ENCODE results near the gene DOCK3. TPM values are rescaled to one million over a fixed set of nuclear protein-coding genes. Genes with fewer than 3 reads are reported as not detected.
"Not testable (repeated sequence)": the region's sequence is repeated elsewhere in the genome, so short reads cannot be mapped to it uniquely, and the experiment has no call there.

Gene DOCK3
- total RNA-seq, 1 experiment from 2014 or later, result 0.14 TPM

DNA sequence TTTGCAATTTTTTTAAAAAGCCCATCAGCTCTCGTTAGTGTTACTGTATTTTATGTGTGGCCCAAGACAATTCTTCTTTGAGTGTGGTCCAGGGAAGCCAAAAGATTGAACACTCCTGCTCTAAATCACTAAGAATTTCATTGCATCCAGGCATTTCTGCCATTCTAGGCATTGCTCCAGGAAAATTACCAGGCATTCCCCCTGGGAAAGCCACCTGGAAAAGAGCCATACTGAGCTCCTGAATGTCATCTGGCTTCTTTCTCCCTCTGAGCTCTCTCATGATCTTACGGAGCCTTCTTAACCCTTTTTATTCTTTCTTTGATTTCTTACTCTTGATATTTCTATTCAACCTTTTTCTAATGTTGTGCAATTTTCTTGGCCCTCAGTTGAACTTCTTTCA is 202.2 kb downstream of the DOCK3 start:
- DNase-seq (ENCODE audit: unreplicated experiment), result no peak
- H3K9me3 Mint-ChIP-seq (ENCODE audit: unreplicated experiment), result peaks cover 3% of the 10 kb centered on the region
- POLR2A ChIA-PET, result no interaction called here
- intact Hi-C loops (cut with micrococcal nuclease), result no loop called here
- peaks cover 20% of the 10 kb centered on the region for H3K27me3 Mint-ChIP-seq (ENCODE audit: insufficient read depth, unreplicated experiment)
- CTCF ChIA-PET, result no interaction called here
- H3K4me1 Mint-ChIP-seq (ENCODE audit: insufficient read depth, unreplicated experiment), result no peaks in the 10 kb centered on the region
- TF ChIP-seq, protein P1, sequence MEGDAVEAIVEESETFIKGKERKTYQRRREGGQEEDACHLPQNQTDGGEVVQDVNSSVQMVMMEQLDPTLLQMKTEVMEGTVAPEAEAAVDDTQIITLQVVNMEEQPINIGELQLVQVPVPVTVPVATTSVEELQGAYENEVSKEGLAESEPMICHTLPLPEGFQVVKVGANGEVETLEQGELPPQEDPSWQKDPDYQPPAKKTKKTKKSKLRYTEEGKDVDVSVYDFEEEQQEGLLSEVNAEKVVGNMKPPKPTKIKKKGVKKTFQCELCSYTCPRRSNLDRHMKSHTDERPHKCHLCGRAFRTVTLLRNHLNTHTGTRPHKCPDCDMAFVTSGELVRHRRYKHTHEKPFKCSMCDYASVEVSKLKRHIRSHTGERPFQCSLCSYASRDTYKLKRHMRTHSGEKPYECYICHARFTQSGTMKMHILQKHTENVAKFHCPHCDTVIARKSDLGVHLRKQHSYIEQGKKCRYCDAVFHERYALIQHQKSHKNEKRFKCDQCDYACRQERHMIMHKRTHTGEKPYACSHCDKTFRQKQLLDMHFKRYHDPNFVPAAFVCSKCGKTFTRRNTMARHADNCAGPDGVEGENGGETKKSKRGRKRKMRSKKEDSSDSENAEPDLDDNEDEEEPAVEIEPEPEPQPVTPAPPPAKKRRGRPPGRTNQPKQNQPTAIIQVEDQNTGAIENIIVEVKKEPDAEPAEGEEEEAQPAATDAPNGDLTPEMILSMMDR (IDR thresholded peaks at IDR 0.05; ENCODE audit: unreplicated experiment), result no peak
- BruUV-seq (replicated peaks), result no TSS peak
- H3K4me3 Mint-ChIP-seq (ENCODE audit: unreplicated experiment), result no peak overlapping the region
- H3K27ac Mint-ChIP-seq (ENCODE audit: low read depth, unreplicated experiment), result no peak overlapping the region
- no peaks in the 10 kb centered on the region for H3K36me3 Mint-ChIP-seq (ENCODE audit: insufficient read depth, unreplicated experiment)

GRCh38 chr3:50882733-50883132 is 208.0 kb downstream of the DOCK3 start:
- CTCF ChIA-PET; DNase-seq (ENCODE audit: unreplicated experiment); H3K4me1 Mint-ChIP-seq (ENCODE audit: insufficient read depth, unreplicated experiment); H3K4me3 Mint-ChIP-seq (ENCODE audit: unreplicated experiment); BruUV-seq (replicated peaks); intact Hi-C loops (cut with micrococcal nuclease); H3K9me3 Mint-ChIP-seq (ENCODE audit: unreplicated experiment); H3K36me3 Mint-ChIP-seq (ENCODE audit: insufficient read depth, unreplicated experiment); H3K27ac Mint-ChIP-seq (ENCODE audit: low read depth, unreplicated experiment); POLR2A ChIA-PET: not testable (repeated sequence)
- H3K27me3 Mint-ChIP-seq (ENCODE audit: insufficient read depth, unreplicated experiment), result peaks cover 20% of the 10 kb centered on the region

DNA sequence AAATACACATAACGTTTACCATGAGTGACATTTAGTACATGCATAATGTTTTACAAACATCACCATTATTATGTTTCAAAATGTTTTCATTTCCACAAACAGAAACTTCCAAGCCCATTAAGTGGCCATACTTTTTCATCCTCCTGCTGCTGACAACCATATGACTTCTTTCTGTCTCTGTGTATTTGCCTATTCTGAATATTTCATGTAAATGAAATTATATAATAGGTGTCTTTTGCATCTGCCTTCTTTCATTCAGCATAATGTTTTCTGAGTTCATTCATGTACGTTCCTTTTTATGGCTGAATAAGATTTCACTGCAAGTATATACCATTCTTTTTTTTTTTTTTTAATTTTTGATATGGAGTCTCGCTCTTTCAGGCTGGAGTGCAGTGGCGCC is 209.0 kb downstream of the DOCK3 start:
- no TSS peak for BruUV-seq (replicated peaks)
- Mint-ChIP-seq H3K9me3 (ENCODE audit: unreplicated experiment) (no peaks in the 10 kb centered on the region), H3K4me3 (ENCODE audit: unreplicated experiment) (no peak overlapping the region)

GRCh38 chr3:50885070-50885850 is 210.5 kb downstream of the DOCK3 start:
- no peak overlapping the region for H3K27ac Mint-ChIP-seq (ENCODE audit: low read depth, unreplicated experiment)
- no peaks in the 10 kb centered on the region for H3K4me1 Mint-ChIP-seq (ENCODE audit: insufficient read depth, unreplicated experiment)
- POLR2A ChIA-PET, result interaction anchor here (0.7 kb wide), 1 partner anchor 248 kb away, joined by 3 read pairs; no protein-coding TSS in a partner anchor
- no peaks in the 10 kb centered on the region for H3K36me3 Mint-ChIP-seq (ENCODE audit: insufficient read depth, unreplicated experiment)
- H3K27me3 Mint-ChIP-seq (ENCODE audit: insufficient read depth, unreplicated experiment), result no peaks in the 10 kb centered on the region
- TF ChIP-seq, protein P1 (IDR thresholded peaks at IDR 0.05; ENCODE audit: unreplicated experiment), result no peak
- CTCF ChIA-PET, result interaction anchor here (0.6 to 1.0 kb wide), 5 partner anchors 9 to 484 kb away, joined by 3 to 4 read pairs (median 4); no protein-coding TSS in a partner anchor
- DNase-seq (ENCODE audit: unreplicated experiment), result peak; percentile 3
- H3K9me3 Mint-ChIP-seq (ENCODE audit: unreplicated experiment), result no peaks in the 10 kb centered on the region
- intact Hi-C loops (cut with micrococcal nuclease), result no loop called here
- no TSS peak for BruUV-seq (replicated peaks)
- no peak overlapping the region for H3K4me3 Mint-ChIP-seq (ENCODE audit: unreplicated experiment)

More for the DNA sequence above, 209.0 kb downstream of the DOCK3 start:
- H3K27ac Mint-ChIP-seq (ENCODE audit: low read depth, unreplicated experiment), result no peak overlapping the region
- POLR2A ChIA-PET, result no interaction called here
- intact Hi-C loops (cut with micrococcal nuclease), result no loop called here
- CTCF ChIA-PET, result interaction anchor here (0.8 kb wide), 1 partner anchor 215 kb away, joined by 3 read pairs; no protein-coding TSS in a partner anchor
- peaks cover 10% of the 10 kb centered on the region for H3K27me3 Mint-ChIP-seq (ENCODE audit: insufficient read depth, unreplicated experiment)
- TF ChIP-seq, protein P1 (IDR thresholded peaks at IDR 0.05; ENCODE audit: unreplicated experiment), result no peak
- no peak for DNase-seq (ENCODE audit: unreplicated experiment)
- no peaks in the 10 kb centered on the region for H3K4me1 Mint-ChIP-seq (ENCODE audit: insufficient read depth, unreplicated experiment)
- no peaks in the 10 kb centered on the region for H3K36me3 Mint-ChIP-seq (ENCODE audit: insufficient read depth, unreplicated experiment)
